ENCODE measurements around the gene DEDD. TPM values are rescaled to one million over a fixed set of nuclear protein-coding genes. Genes with fewer than 3 reads are reported as not detected.

The DEDD gene
- total RNA-seq, 2 experiments from 2014 or later = 35.0 to 40.2 TPM

DNA sequence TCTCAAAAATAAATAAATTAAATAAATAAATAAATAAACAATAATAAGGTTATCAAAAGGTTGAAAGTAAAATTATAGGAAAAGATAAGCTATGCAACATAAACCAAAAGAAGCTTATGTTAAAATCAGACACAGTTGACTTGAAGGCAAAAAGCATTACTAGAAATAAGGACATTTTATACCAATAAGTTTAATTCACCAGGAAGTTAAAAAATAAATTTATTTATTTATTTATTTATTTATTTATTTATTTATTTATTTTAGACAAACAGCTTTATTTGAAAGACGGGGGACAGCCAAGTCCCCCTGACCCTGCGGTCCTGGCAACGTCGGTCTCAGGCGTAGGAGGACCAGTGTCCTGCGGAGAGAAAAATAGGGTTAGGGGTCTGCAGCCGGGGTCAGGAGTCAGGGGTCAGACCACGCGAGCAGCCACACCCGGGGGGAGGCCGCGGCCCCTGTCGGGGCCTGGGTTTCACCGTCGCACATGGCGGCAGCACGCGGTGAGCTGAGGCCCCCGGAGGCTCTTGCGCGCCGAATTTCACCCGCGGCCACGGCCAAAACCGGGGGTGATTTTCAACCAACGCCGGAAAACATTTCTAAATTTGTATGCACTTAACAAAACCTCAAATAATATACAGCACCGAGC, 8.4 kb upstream of the DEDD start:
- no peaks in the 10 kb centered on the region for H3K27me3 Mint-ChIP-seq
- no peaks in the 10 kb centered on the region for H3K9me3 Mint-ChIP-seq
- DNase-seq = no peak
- no peaks in the 10 kb centered on the region for H3K36me3 Mint-ChIP-seq
- no peaks in the 10 kb centered on the region for H3K4me1 Mint-ChIP-seq (ENCODE audit: low read depth)
- H3K4me3 Mint-ChIP-seq = no peak overlapping the region
- ChIA-PET POLR2A (interaction anchor here (0.8 to 1.3 kb wide), 2 partner anchors 25 to 71 kb away, joined by 3 to 4 read pairs; partner anchors contain the start of gene ARHGAP30), CTCF (interaction anchor here (1.0 to 1.6 kb wide), 11 partner anchors 13 to 151 kb away, joined by 3 to 9 read pairs (median 4); partner anchors contain the start of genes PPOX and UFC1)
- intact Hi-C loops (cut with micrococcal nuclease) = no loop called here
- no peak overlapping the region for H3K27ac Mint-ChIP-seq

DNA sequence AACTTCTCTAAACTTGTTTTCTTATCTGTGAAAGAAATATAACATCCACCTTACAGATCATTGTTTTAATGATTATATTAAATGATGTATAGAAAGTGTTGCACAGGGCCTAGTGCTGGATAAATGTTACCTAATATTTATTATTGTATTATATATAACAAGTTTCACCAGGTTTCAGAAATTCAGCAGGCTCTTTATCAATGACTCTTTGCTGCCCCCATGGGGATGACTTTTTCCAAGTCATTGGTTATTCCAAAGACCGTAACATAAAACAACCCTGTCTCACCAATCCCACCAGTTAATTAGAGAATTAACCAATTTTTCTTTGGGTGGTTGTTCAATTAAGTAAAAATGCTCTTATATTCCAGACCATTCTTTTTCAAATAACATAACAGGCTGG, 7.3 kb upstream of the DEDD start:
- no peaks in the 10 kb centered on the region for H3K27me3 Mint-ChIP-seq
- H3K27ac Mint-ChIP-seq = no peak overlapping the region
- intact Hi-C loops (cut with micrococcal nuclease) = no loop called here
- no peak overlapping the region for H3K4me3 Mint-ChIP-seq
- CTCF ChIA-PET = interaction anchor here (0.8 to 2.9 kb wide), 4 partner anchors 35 to 149 kb away, joined by 3 to 12 read pairs (median 4); partner anchors contain the start of gene TOMM40L
- POLR2A ChIA-PET = no interaction called here
- no peaks in the 10 kb centered on the region for H3K9me3 Mint-ChIP-seq
- peak; percentile 40 for DNase-seq
- H3K4me1 Mint-ChIP-seq (ENCODE audit: low read depth) = peaks cover 3% of the 10 kb centered on the region
- H3K36me3 Mint-ChIP-seq = peaks cover 4% of the 10 kb centered on the region

- no peak overlapping the region for H3K27ac Mint-ChIP-seq
- H3K4me3 Mint-ChIP-seq = no peak overlapping the region
- H3K27me3 Mint-ChIP-seq = no peaks in the 10 kb centered on the region
- intact Hi-C loops (cut with micrococcal nuclease) = no loop called here
- no peak for DNase-seq
- POLR2A ChIA-PET = no interaction called here
- CTCF ChIA-PET = interaction anchor here (0.7 to 2.9 kb wide), 9 partner anchors 10 to 185 kb away, joined by 3 to 12 read pairs (median 4); partner anchors contain the start of gene PPOX
- peaks cover 4% of the 10 kb centered on the region for H3K36me3 Mint-ChIP-seq
- peaks cover 3% of the 10 kb centered on the region for H3K4me1 Mint-ChIP-seq (ENCODE audit: low read depth)
- no peaks in the 10 kb centered on the region for H3K9me3 Mint-ChIP-seq
Measured at GRCh38 chr1:161138431-161138830, 6.0 kb upstream of the DEDD start.

DNA sequence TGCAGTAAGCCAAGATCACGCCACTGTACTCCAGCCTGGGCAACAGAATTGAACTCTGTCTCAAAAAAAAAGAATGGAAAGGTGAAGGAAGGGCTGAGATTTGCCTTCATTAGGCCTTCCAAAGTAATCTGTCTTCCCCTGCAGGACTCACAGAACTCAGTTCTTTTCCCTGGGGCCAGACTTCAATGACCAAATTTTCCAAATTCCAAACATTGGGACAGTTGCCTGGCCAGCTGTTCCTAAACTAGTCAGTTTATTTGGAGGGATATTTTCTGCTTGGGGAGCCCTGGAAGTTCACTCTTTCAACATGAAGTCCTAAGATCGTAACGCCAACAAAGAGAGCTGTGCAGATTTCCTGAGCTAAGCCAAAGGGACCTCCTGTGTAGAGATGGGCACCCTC, 5.4 kb upstream of the DEDD start:
- intact Hi-C loops (cut with micrococcal nuclease) = no loop called here
- Mint-ChIP-seq H3K27me3 (no peaks in the 10 kb centered on the region), H3K4me3 (no peak overlapping the region), H3K9me3 (no peaks in the 10 kb centered on the region), H3K4me1 (ENCODE audit: low read depth) (peaks cover 3% of the 10 kb centered on the region), H3K36me3 (peaks cover 4% of the 10 kb centered on the region), H3K27ac (no peak overlapping the region)
- ChIA-PET CTCF (interaction anchor here (0.7 to 2.9 kb wide), 8 partner anchors 10 to 147 kb away, joined by 3 to 12 read pairs (median 4); partner anchors contain the start of gene PPOX), POLR2A (no interaction called here)
- DNase-seq = no peak

GRCh38 chr1:161133220-161133740, 813 bp upstream of the DEDD start:
- Mint-ChIP-seq H3K4me3 (no peak overlapping the region), H3K4me1 (ENCODE audit: low read depth) (peaks cover 36% of the 10 kb centered on the region), H3K9me3 (no peaks in the 10 kb centered on the region), H3K27ac (no peak overlapping the region), H3K27me3 (no peaks in the 10 kb centered on the region), H3K36me3 (peaks cover 16% of the 10 kb centered on the region)
- ChIA-PET CTCF (interaction anchor here (0.7 to 4.3 kb wide), 11 partner anchors 12 to 294 kb away, joined by 3 to 22 read pairs (median 5); partner anchors contain the start of genes ARHGAP30, KLHDC9, PPOX and UFC1), POLR2A (interaction anchor here (0.5 to 2.7 kb wide), 10 partner anchors 20 to 143 kb away, joined by 3 to 16 read pairs (median 4); partner anchors contain the start of genes ARHGAP30, NDUFS2, PPOX and UFC1)
- DNase-seq = no peak
- intact Hi-C loops (cut with micrococcal nuclease) = loop anchor here (5.0 kb wide), 1 partner anchor 296 kb away; no protein-coding TSS in a partner anchor

GRCh38 chr1:161131523-161132409, 701 bp downstream of the DEDD start:
- ChIA-PET POLR2A (interaction anchor here (0.8 to 2.7 kb wide), 8 partner anchors 22 to 91 kb away, joined by 3 to 16 read pairs (median 4); partner anchors contain the start of genes NDUFS2, PPOX and UFC1), CTCF (interaction anchor here (0.8 to 4.3 kb wide), 8 partner anchors 32 to 134 kb away, joined by 3 to 22 read pairs (median 6); partner anchors contain the start of genes ARHGAP30, KLHDC9, PPOX and TOMM40L)
- intact Hi-C loops (cut with micrococcal nuclease) = loop anchor here (1.0 to 5.0 kb wide), 5 partner anchors 12 to 294 kb away; partner anchors contain the start of genes UFC1 and USF1
- peaks cover 49% of the 10 kb centered on the region for H3K4me1 Mint-ChIP-seq (ENCODE audit: low read depth)
- DNase-seq = peak; percentile 25
- no peak overlapping the region for H3K4me3 Mint-ChIP-seq
- no peaks in the 10 kb centered on the region for H3K9me3 Mint-ChIP-seq
- peaks cover 29% of the 10 kb centered on the region for H3K36me3 Mint-ChIP-seq
- no peak overlapping the region for H3K27ac Mint-ChIP-seq
- H3K27me3 Mint-ChIP-seq = no peaks in the 10 kb centered on the region

GRCh38 chr1:161130266-161130665, 2.2 kb downstream of the DEDD start:
- no peak overlapping the region for H3K4me3 Mint-ChIP-seq
- ChIA-PET POLR2A (no interaction called here), CTCF (no interaction called here)
- H3K27me3 Mint-ChIP-seq = no peaks in the 10 kb centered on the region
- H3K9me3 Mint-ChIP-seq = no peaks in the 10 kb centered on the region
- no peak for DNase-seq
- peaks cover 40% of the 10 kb centered on the region for H3K36me3 Mint-ChIP-seq
- intact Hi-C loops (cut with micrococcal nuclease) = loop anchor here (5.0 kb wide), 1 partner anchor 293 kb away; no protein-coding TSS in a partner anchor
- peak overlapping the region; percentile 44 for H3K27ac Mint-ChIP-seq
- H3K4me1 Mint-ChIP-seq (ENCODE audit: low read depth) = peaks cover 54% of the 10 kb centered on the region

DNA sequence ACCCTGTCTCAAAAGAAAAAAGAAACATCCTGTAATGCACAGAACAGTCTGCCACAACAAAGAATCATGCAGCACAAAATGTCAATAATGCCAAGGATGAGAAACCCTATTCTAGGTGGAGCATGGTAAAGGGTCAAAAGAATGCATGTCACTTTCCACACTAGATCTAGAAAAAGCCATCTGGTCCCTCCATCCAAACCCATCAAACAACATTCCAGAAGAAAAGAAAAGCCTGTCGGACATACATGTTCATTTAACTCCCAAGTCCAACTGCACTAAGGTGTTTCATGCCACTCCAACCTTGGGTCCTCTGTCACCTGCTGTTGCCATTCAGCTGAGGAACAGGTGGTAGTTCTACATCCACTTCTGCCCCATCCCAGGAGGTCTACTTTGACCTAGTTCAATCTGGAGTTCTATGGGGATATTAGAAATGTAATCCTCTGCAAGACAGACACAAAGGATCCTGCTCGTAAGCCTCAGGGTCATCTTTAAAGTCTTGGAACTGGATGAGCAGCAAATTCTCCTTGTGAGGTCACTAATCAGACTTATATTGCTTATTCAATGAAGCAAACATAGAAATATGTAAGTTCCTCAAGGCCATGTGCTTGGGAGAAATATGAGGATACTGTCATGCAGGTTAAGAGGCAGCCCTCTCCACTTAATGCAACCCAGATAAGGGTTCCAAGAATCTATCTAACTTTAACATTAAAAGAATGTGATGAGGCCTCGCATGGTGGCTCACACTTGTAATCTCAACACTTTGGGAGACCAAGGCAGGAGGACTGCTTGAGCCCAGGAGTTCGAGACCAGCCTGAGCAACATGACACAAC, 3.7 kb downstream of the DEDD start:
- ChIA-PET POLR2A (interaction anchor here (1.1 kb wide), 1 partner anchor 12 kb away, joined by 5 read pairs; no protein-coding TSS in a partner anchor), CTCF (interaction anchor here (1.2 kb wide), 1 partner anchor 9 kb away, joined by 4 read pairs; no protein-coding TSS in a partner anchor)
- DNase-seq = no peak
- no peaks in the 10 kb centered on the region for H3K9me3 Mint-ChIP-seq
- intact Hi-C loops (cut with micrococcal nuclease) = no loop called here
- H3K4me1 Mint-ChIP-seq (ENCODE audit: low read depth) = peaks cover 50% of the 10 kb centered on the region
- H3K4me3 Mint-ChIP-seq = no peak overlapping the region
- peaks cover 46% of the 10 kb centered on the region for H3K36me3 Mint-ChIP-seq
- H3K27me3 Mint-ChIP-seq = no peaks in the 10 kb centered on the region
- H3K27ac Mint-ChIP-seq = no peak overlapping the region

GRCh38 chr1:161127649-161128048, 4.8 kb downstream of the DEDD start:
- intact Hi-C loops (cut with micrococcal nuclease) = no loop called here
- peaks cover 50% of the 10 kb centered on the region for H3K4me1 Mint-ChIP-seq (ENCODE audit: low read depth)
- H3K36me3 Mint-ChIP-seq = peaks cover 53% of the 10 kb centered on the region
- H3K4me3 Mint-ChIP-seq = no peak overlapping the region
- ChIA-PET POLR2A (interaction anchor here (1.0 to 1.1 kb wide), 2 partner anchors 9 to 10 kb away, joined by 4 to 5 read pairs; partner anchors contain the start of genes NIT1 and PFDN2), CTCF (interaction anchor here (0.8 to 1.2 kb wide), 3 partner anchors 10 to 30 kb away, joined by 3 to 4 read pairs (median 4); partner anchors contain the start of genes NIT1 and PFDN2)
- H3K27ac Mint-ChIP-seq = no peak overlapping the region
- H3K9me3 Mint-ChIP-seq = no peaks in the 10 kb centered on the region
- H3K27me3 Mint-ChIP-seq = no peaks in the 10 kb centered on the region
- no peak for DNase-seq

DNA sequence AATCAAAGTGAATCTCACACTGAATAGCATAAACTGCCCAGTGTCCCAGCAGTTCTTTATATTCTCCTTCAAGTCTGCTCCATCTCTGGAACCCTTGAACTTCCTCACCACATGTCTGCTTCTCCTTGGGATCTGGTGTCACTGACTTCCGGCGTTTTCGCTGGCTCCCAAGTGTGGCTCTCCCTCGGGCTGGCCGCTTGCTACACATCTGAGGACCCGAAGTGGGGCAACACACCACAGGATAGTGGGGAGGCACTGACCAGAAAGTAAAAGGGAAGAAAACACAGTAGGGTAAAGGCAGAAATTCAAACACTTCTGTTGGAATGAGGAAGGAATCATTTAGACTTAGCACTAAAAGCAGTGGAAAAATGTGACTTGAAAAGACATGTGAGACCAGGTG, 9.5 kb downstream of the DEDD start:
- peaks cover 41% of the 10 kb centered on the region for H3K4me1 Mint-ChIP-seq (ENCODE audit: low read depth)
- no peak overlapping the region for H3K4me3 Mint-ChIP-seq
- H3K36me3 Mint-ChIP-seq = peaks cover 61% of the 10 kb centered on the region
- intact Hi-C loops (cut with micrococcal nuclease) = no loop called here
- CTCF ChIA-PET = no interaction called here
- H3K27me3 Mint-ChIP-seq = no peaks in the 10 kb centered on the region
- POLR2A ChIA-PET = no interaction called here
- peak overlapping the region; percentile 48 for H3K27ac Mint-ChIP-seq
- no peaks in the 10 kb centered on the region for H3K9me3 Mint-ChIP-seq
- no peak for DNase-seq

GRCh38 chr1:161121834-161122233, 10.6 kb downstream of the DEDD start:
- Mint-ChIP-seq H3K36me3 (peaks cover 56% of the 10 kb centered on the region), H3K27me3 (no peaks in the 10 kb centered on the region), H3K4me3 (no peak overlapping the region), H3K4me1 (ENCODE audit: low read depth) (peaks cover 35% of the 10 kb centered on the region), H3K27ac (peak overlapping the region; percentile 64), H3K9me3 (no peaks in the 10 kb centered on the region)
- ChIA-PET CTCF (interaction anchor here (1.0 to 1.5 kb wide), 4 partner anchors 11 to 44 kb away, joined by 3 to 4 read pairs (median 3); partner anchors contain the start of genes DEDD and PPOX), POLR2A (interaction anchor here (1.3 kb wide), 1 partner anchor 36 kb away, joined by 3 read pairs; no protein-coding TSS in a partner anchor)
- no peak for DNase-seq
- intact Hi-C loops (cut with micrococcal nuclease) = no loop called here

Measured in activated CD4-positive, alpha-beta memory T cell treated with anti-CD3 and anti-CD28 coated beads for 36 hours (primary cell).